ENCODE results near the gene NT5C1B. TPM values are rescaled to one million over a fixed set of nuclear protein-coding genes. Genes with fewer than 3 reads are reported as not detected.

The NT5C1B gene
- total and polyA plus RNA-seq, 10 of the 15 experiments (the other 5 are each of a cell fraction or from before 2014, with no cell fraction given), result 0.40 to 0.44 TPM; not detected in 8

- TF ChIP-seq IRF5 (IDR thresholded peaks at IDR 0.05; ENCODE audit: borderline replicate concordance) (no peak), BCLAF1 (IDR thresholded peaks at IDR 0.05) (no peak), MYB (IDR thresholded peaks at IDR 0.05; ENCODE audit: borderline replicate concordance, low read depth, low read length) (no peak), ATF2 (IDR thresholded peaks at IDR 0.05; ENCODE audit: low read length) (no peak), NKRF (conservative IDR thresholded peaks at IDR 0.05) (no peak), HDAC6 (IDR thresholded peaks at IDR 0.05; ENCODE audit: unreplicated experiment) (no peak), RCOR1 (conservative IDR thresholded peaks at IDR 0.05; ENCODE audit: low read depth, low read length) (no peak), MTA2 (IDR thresholded peaks at IDR 0.05; ENCODE audit: low read depth) (no peak)
Observed at GRCh38 chr2:18525852-18526251, 63.5 kb downstream of the NT5C1B start (continued).

Measured in GM12878 (cell line).